Measurements from ENCODE around the gene PHYHIPL. TPM values are rescaled to one million over a fixed set of nuclear protein-coding genes. Genes with fewer than 3 reads are reported as not detected.

The PHYHIPL gene
- total and polyA plus RNA-seq, 11 donors: 0.03 to 0.08 TPM; not detected in 9

- DNase-seq (no peak), ATAC-seq (no peak)
- Histone ChIP-seq H3K27me3 (no peaks in the 10 kb centered on the region), H3K4me3 (no peak overlapping the region), H3K9me3 (no peaks in the 10 kb centered on the region), H3K27ac (no peak overlapping the region), H3K4me1 (peaks cover 0 to 10% (median 1%) of the 10 kb centered on the region in 12 donors), H3K36me3 (peaks cover 0 to 43% (median 13%) of the 10 kb centered on the region in 9 donors)
- 88 to 93% (median 90%) methylated on average over 3 of the region's 3 CpGs for WGBS, 4 donors
- intact Hi-C loops (cut with DNase I): no loop called here
- TF ChIP-seq CTCF (IDR thresholded peaks at IDR 0.05) (no peak), POLR2A (IDR thresholded peaks at IDR 0.05) (no peak)
These were observed 94.0 kb downstream of the PHYHIPL start for GRCh38 chr10:59270492-59270891.

- H3K36me3 ChIP-seq: peaks cover 0 to 38% (median 13%) of the 10 kb centered on the region in 9 donors
- WGBS, 4 donors: 67 to 79% (median 74%) methylated on average over 4 of the region's 4 CpGs
- H3K4me1 ChIP-seq: peaks cover 0 to 9% (median 1%) of the 10 kb centered on the region in 12 donors
- ATAC-seq (no peak), DNase-seq (no peak)
- H3K27ac ChIP-seq: no peak overlapping the region
- no peaks in the 10 kb centered on the region for H3K9me3 ChIP-seq
- intact Hi-C loops (cut with DNase I): no loop called here
- H3K4me3 ChIP-seq: no peak overlapping the region
- H3K27me3 ChIP-seq: no peaks in the 10 kb centered on the region
- TF ChIP-seq POLR2A (IDR thresholded peaks at IDR 0.05) (no peak), CTCF (IDR thresholded peaks at IDR 0.05) (no peak)
These were observed 94.7 kb downstream of the PHYHIPL start for GRCh38 chr10:59271160-59271559.

- intact Hi-C loops (cut with DNase I): no loop called here
- Histone ChIP-seq H3K27me3 (no peaks in the 10 kb centered on the region), H3K9me3 (no peaks in the 10 kb centered on the region), H3K36me3 (peaks cover 0 to 30% (median 13%) of the 10 kb centered on the region in 9 donors), H3K4me1 (peaks cover 0 to 9% (median 0%) of the 10 kb centered on the region in 12 donors), H3K4me3 (no peak overlapping the region), H3K27ac (no peak overlapping the region)
- TF ChIP-seq CTCF (IDR thresholded peaks at IDR 0.05): no peak
- TF ChIP-seq POLR2A (IDR thresholded peaks at IDR 0.05): no peak
- DNase-seq: no peak
- no peak for ATAC-seq
These were observed 95.6 kb downstream of the PHYHIPL start for GRCh38 chr10:59272061-59272460.

- H3K4me3 ChIP-seq: no peak overlapping the region
- no peaks in the 10 kb centered on the region for H3K9me3 ChIP-seq
- H3K27ac ChIP-seq: no peak overlapping the region
- DNase-seq (no peak), ATAC-seq (no peak)
- TF ChIP-seq POLR2A (IDR thresholded peaks at IDR 0.05) (no peak), CTCF (IDR thresholded peaks at IDR 0.05) (no peak)
- WGBS, 4 donors: 93 to 100% (median 97%) methylated on average over 1 of the region's 1 CpG
- no peaks in the 10 kb centered on the region for H3K27me3 ChIP-seq
- intact Hi-C loops (cut with DNase I): no loop called here
- H3K4me1 ChIP-seq: peaks cover 0 to 9% (median 0%) of the 10 kb centered on the region in 12 donors
- H3K36me3 ChIP-seq: peaks cover 0 to 17% (median 9%) of the 10 kb centered on the region in 9 donors
These were observed 97.0 kb downstream of the PHYHIPL start for GRCh38 chr10:59273445-59273844.

All from heart left ventricle (tissue), 16 donors.